ENCODE data around the gene NEUROD1. TPM values are rescaled to one million over a fixed set of nuclear protein-coding genes. Genes with fewer than 3 reads are reported as not detected.

NEUROD1 gene
- total RNA-seq, 1 donor from 2014 or later, result not detected

DNA sequence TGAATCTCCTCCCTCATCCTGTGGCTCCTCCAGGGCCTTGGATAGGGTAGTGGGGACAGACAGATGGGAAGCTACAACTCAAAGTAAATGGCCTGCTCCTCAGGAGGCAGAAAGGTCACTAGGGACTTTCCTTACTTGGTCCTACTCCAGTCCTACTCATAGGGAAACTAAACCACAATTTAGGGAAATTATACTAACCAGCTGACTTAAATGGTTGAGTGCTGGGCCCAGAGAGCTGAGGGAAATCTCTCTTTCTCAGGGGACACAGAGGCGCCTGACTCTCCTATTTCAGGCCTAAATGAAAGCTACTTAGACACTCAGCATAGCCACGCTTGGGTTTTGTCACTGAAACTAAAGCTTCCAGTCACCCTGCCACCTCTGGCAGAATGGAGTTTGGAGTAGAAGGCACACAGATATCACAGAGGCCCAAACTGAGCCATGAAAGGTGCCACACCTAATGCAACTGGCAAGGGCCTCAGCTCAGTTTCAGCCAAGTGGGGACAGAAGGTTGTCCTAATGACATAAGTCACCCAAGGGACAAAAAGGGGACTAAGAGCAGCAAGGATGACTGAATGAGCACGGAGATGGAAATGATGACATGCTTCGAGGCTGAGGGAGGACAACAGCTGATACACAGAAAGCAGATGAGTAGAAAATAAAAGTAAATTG lies 47.5 kb downstream of the NEUROD1 start:
- DNase-seq, result no peak

- no peak for DNase-seq
Measured at GRCh38 chr2:181628590-181629585, 51.4 kb downstream of the NEUROD1 start.

GRCh38 chr2:181627545-181627944 lies 52.8 kb downstream of the NEUROD1 start:
- no peak for DNase-seq

- DNase-seq, result no peak
Measured at GRCh38 chr2:181626671-181627070, 53.6 kb downstream of the NEUROD1 start.

Other genes starting within 250 kb of the NEUROD1 start
- gene ITGA4, start 223.1 kb downstream of the NEUROD1 start, total RNA-seq, result 0.60 and 1.0 TPM in 2 replicates
- not detected in 2 replicates for gene CERKL, start 23.4 kb downstream of the NEUROD1 start, total RNA-seq
- 191 and 211 TPM in 2 replicates for gene ITPRID2, start 211.2 kb upstream of the NEUROD1 start, total RNA-seq